HG03280 (cell line): ENCODE measurements around the gene LHX2.

Source experiments
- ATAC-seq: cut with Tn5 transposase; IDR thresholded peaks from one replicate; pipeline ENCODE4 v1.9.1; 2021; ENCODE audit warnings: mild to moderate bottlenecking, moderate library complexity; ENCODE audit not compliant: unreplicated experiment

Gene LHX2

DNA sequence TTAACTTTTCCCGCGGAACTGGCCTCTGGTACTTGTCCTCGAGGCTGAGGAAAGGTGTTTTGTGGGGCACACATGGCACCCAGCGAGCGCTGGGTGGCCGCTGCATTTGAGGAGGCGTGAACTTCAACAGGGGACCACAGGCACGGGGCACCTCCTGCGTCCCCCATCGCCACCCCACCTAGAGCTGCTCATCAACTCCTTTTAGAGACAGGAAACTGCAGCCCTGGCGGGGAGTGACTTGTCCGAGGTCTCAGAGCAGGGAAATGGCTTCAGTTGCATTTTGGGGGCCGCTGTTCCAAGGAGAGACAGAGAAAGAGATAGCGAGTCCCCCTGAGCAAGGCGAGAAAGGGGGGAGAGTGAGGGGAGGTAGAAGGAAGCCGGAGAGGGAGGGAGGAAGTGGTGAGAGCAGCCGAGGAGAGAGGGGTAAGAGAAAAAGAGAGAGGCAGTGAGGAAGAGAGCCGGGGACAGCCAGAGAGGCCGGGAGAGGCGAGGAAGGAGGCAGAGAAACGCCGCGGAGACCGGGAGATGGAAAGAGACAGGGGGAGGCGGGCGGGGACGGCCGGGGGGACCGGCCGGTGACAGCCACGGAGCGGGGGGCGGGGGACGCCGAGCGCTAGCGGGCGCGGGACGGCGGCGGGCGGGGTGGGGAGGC, 12.5 kb upstream of the LHX2 start:
- ATAC-seq, result no peak

DNA sequence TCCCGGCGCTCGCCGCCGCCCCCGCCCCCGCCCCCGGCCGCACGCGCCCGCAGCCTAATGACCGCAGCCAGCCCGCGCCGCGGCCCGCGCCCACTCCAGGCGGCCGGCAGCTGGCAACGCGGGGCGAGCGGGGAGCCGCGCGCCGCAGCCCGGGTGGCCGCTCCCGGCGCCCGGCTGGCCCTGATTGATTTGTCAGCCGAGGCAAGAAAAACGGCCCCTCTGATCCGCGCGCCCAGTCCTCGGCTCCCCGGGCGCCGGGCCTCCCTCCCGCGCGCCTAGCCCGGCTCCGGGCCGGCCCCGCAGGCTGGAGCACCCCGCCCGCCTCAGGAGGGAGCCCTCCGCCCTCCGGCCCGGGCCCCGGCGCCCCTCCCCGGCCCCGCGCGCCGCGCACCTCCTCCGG, 11.9 kb upstream of the LHX2 start:
- ATAC-seq, result no peak

DNA sequence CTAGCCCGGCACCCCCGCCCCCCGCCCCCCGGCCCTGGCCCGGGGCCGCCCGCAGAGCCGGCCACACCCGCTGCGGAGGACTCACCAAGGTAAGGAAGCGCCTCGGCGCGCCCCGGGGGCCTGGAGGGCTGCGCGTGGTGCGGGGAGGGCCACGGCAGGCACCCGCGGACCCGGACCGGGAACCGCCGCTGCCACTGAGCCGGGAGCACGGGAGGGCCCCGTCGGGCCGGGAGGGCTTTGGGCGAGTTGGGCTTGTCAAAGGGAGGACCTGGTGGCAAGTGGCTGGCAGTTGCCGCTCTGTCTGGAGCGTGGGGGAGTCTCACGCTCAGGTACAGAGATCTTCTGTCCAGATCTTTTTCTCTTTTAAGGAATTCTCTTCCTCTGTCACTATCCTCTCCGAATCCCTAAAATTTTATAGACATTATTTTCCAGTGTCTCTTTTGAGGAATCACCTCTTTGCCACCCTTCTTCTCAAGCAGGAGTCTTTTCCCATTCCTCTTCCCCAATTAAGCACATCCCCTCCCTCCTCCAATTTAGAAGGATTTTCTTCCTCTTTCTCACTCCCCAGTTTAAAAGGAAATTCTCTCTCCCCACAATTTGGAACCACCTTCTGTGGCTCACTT, 11.3 kb upstream of the LHX2 start:
- no peak for ATAC-seq

DNA sequence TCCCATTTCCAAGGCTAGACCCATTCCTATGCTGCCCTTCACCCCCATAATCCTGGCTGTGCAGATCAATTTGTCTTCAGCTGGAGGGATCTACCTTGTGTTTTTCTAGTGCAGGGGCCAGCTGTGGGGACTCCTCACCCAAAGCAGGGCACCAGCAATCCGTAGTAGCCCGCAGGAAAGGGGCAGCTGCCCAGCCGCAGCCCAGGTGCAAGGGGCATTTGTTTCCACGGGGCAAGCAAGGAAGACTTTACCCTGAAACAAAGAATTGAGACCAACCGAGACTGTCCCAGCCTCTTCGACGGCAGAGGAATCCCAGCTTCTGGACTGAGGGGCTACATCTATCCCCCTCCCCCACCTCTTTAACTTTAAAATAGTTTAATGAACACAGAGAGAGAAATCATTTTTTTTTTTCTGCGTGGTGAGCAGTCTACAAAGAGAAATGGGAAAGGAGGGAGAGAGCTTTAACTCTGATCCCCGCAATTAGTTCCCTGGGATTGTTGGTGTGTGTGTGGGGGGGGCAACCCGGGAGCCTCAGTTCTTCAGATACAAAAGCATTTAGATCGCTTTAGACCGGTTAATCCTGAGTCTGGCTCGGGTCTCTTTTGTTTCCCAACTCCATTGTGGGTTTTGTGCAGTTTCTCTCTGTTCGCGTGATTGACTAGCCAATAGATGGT, 10.6 kb upstream of the LHX2 start:
- no peak for ATAC-seq

DNA sequence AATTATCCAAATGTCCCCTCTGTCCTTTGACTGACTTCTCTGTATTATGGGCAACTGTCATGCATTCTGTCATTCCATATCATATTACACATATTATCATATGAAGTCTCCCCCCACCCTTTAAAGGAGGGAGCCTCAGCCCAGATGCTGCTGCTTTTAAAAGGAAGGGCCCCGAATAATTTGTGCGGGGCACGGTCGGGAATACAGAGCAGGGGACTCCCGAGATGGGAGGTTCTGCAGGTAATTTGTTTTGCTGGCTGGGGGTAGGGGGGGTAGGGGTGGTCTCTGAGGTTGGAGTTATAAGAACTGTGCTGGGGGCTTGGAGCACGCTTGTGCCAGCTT, 10.1 kb upstream of the LHX2 start:
- no peak for ATAC-seq

DNA sequence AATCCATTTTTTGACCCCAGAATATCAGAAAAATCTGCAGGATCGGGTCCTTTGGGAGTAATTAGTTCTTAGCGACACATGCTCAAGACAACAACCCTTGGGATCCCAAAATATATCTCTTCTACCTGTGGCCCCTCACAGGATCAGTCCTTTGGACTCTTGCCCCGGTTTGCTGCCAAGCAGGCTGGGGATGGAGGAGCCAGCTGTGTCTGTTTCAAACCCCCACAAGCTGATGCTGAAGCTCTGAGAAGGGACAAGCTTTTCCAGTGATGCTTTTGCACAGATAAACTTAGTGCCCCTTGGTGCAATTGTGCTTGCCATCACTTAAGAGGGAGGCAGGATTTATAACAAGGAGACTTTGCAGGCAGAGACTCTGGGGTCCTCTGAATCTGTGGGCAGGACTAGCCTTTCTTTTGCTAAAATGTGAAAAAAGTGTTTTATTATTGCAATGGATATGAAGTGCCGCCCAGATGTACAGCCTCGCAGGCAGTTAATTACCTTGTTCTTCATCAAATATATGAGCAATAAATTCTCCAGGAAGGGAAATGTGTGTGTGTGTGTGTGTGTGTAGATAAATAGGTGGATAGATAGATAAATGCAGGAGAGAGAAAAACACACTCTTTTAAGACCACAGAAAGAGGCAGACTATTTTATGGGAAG, 9.6 kb upstream of the LHX2 start:
- ATAC-seq, result no peak

DNA sequence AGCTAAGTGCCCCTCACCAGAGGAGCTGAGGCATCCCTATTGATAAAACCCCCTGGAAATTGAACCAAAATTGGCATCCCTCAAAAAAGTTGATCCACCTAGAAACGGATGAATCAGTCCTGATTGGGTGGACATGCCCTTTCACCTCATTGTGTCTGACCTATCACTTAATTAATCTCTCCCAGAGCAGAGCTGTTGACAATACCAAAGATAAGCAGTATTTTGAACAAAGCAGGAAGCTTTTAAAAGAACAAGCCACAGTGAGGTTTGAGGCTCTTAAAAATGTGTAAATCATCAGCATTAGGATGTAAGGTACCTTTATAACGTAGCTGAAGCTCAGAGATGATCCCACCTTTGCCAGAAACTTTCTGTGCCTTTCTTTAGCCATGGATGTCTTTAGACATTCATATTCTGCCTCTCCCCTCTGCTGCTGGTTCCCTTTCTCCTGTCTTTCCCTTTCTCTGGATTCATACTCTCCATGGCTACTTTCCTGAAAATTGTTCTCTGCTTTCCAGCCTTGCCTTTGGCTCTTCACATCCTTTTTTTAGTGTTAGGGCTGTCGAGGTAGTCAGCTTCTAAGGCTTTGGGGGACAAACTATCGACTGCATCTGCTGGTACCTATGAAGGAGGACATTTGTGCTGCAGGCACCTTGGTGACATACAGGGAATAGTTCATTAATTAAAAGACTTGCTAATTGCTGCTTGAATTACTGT, 7.8 kb upstream of the LHX2 start:
- ATAC-seq, result no peak

DNA sequence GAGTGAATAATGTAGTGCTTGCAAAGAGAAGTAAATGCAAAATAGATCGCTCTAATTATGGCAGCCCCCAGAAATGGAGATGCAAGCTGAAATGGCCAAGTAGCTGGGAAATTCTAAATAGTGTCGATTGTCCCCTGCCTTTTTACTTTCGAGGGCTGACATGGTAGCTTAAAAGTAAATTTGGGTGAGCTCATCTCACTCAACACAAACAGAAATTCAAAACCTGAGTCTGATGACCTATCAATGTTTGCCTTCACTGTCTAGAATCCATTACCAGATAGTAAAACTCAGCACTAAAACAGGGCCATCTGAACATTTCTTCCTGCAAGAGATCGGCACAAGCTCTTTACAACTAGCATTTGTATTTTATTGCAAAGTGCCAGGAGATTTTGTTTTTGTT, 7.0 kb upstream of the LHX2 start:
- no peak for ATAC-seq

DNA sequence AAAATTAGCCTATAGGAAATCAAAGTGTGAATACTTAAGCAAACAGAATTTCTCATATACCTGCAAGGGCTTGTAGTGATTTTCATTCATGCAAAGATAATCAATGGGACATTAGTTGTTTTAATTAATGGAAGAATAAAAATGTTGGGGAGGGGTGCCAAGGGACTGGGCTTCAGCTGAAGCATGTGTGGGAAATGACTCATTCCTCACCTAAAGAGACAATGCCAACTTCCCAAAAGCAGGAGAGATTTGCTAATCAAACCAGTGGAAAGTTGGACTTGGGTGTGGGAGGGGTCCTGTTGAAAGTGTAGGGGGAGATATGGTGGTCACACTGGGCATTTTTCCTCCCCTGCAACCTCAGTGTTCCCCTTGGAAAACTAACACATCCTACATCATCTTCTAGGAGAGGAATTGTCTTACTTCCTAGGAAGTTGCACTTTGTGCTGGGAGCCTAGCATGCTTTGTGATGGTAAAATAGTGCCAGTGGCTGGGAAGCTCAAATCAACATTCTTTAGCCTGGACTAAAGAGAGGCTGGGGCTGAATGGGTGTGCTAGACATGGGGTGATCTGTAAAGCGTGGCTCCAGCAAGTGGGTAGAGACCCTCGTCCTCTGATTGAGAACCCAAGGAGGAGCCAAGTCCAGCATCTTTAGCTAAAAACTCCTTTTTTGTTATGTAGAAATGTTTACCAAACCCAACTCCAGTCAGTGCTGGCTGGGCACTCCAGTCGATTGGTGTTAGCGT, 6.4 kb upstream of the LHX2 start:
- ATAC-seq, result no peak

DNA sequence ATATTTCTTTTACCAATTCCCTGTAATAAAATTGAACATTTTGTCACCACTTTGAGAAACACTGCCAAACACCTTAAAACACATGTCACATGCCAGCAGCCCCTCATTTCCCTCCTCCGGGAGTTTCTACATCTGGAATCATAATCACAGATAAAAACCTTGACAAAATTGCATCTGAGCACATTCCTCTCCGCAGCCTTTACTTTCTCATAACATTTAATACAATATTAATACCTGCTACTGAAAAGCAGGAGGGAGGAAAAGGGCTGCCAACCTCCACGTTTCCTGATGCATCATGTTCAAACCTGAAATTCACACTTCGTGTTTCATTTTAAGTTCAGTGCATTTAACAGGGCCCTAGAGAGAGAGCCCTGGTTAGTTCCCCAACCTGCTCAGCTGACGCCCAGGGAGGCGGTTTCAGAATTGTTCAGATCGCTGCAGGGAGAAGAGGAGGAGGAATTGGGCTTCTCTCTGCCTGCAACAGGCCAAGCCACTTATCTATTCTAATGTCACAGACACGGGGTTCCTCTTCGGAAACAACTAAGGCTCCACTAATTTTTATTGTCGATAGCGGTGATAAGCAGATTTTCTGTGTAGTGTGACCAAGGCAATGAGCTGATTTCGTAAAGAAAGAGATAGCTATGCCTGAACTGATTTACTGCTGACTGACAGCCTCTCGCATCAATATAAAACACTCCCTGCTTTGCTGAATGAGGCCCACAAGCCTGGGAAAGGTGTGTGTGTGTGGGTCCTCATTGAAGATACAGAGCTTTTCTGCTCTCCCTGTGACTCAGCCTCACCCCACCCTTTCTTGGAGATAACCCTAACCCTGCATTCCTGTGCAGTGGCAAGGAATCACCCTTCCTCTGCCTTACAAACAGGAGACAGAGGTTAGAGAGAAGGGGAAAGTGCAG, 4.9 kb upstream of the LHX2 start:
- no peak for ATAC-seq

DNA sequence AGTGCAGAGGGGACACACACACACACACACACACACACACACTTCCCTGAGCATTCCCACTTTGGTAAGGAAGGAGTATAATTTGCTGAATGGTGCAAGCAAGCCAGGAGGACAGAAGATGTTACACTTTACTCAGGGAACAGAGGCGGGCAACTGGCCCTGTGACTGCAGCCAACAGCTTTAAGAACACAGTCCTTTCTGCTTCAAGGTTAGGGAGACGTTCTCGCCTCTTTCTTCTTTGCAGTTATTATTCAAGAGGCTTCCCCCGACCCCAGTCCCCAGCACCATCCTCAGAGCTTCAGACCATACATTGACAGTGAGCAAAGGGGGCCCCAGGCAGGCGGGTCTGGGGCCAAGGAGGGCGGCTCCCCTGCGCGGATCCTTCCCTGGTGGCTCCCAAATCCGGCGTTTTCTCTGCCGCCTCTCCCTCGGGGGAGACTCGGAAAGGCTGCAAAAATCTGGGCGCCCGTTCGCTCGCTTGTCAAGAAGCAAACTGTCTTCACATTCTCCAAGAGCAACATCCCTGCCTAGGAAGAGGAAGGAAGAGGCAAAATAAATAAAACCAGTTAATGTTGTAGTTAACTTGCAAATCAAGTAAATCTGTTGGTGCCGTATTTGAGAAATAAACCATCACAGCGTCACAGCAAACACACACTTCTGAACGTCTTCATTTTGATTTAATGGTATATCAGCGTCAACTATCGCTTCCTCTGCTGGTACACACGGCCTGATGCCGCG, 3.8 kb upstream of the LHX2 start:
- no peak for ATAC-seq

DNA sequence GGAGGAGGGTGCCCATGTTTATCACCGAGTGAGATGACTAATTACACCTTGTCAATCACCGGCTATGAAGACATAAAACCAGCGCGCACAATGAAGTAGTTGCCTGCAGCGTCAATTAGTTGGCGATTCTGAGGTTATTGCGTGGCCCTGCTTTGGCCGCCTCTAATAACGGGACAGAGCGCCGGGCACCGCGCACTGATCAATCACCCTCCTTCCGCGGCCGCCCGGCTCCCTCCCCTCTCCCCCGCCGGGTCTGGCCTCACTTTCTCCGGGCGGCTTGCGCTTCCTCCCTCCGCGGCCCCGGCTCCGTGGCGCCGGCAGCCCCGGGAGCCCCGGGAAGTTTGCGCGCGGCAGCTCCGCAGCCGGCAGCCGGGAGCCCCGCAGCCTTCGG, 3.3 kb upstream of the LHX2 start:
- ATAC-seq, result no peak

DNA sequence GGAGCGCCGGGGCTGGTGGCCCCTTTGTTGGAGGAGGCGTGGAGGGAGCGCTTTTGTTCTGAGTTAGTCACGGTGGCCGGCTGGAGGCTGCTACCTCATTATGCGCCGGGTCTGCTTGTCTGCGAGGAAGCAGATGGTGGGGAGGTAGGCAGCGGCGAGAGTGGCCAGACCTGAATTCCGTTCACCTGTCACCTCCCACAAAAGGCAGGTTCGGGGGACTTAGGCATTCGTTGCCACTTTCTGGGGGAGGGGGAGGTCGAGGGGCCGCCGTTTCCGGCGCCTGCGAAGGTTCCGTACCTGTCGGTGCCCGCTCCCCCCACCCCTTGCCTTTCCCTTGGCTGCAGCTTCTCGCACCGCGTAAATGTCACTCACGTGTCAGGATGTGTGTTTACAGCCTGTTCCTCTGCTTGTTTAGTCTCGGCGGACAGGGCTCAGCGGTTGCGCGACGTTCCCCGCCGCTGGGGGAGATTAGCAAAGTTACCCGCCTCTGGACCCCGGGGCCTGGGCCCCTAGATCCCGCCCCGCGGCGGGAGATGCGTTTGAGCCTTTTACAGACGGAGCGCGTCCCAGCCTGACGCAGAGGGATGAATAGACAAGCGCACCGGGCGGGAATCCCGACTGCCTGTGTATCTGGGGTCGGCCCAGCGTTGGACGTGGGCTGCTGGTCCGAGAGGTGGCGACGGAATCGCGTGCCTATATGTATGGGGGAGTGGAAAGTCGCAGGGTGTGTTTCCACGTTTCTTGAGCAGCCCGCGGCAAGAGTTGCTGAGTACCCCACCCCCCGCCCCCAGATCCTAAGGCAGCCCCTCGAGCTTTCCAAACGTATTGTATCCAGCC, 2.7 kb upstream of the LHX2 start:
- no peak for ATAC-seq

DNA sequence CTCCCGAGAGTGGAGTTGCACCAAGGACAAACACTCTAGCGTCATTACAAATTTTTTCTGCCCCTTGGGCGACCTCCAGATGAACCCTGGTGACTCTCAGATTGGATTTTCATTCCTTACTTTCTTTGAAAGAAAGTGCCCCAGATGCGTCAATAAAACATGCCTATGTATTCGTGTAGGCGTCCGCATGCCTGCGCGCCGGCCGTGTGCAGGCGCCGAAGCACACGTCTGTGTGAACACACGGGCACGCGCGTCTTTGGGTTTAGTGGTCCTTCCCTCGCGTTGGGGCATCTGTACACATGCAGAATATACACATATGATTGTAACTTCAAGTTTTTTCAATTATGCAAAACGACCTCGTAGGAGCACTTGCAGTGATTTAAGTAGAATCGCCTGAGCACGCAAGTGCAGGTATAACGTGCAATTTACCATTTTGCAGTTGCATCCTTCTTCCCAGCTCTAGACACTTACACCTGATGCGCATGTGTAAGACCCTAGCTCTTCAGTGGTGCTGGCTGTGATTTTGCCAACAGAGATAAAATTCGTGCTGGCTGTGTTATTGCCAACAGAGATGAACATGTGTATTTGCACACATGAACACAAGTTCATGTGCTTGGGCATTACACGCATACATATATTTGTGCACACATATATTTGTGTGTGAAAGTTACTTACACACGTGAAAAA, 1.9 kb upstream of the LHX2 start:
- ATAC-seq, result no peak

DNA sequence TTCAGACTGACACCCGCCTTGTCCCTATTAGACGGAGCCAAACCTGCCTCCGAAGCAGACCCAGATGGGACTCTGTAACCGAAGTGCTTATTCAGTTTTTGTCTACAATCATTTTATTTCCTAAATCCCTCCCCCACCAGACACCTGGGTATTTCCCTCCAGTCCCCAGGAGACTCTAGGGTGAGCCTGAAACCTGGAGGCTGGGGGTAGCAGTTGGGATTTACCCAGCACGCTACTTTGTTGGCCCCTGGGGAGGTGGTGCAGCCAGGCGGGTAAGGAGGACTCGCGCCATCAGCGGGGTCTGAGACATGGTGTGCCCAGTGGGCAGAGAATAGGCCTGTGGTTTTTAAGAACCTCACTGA, 1.3 kb upstream of the LHX2 start:
- ATAC-seq, result no peak

DNA sequence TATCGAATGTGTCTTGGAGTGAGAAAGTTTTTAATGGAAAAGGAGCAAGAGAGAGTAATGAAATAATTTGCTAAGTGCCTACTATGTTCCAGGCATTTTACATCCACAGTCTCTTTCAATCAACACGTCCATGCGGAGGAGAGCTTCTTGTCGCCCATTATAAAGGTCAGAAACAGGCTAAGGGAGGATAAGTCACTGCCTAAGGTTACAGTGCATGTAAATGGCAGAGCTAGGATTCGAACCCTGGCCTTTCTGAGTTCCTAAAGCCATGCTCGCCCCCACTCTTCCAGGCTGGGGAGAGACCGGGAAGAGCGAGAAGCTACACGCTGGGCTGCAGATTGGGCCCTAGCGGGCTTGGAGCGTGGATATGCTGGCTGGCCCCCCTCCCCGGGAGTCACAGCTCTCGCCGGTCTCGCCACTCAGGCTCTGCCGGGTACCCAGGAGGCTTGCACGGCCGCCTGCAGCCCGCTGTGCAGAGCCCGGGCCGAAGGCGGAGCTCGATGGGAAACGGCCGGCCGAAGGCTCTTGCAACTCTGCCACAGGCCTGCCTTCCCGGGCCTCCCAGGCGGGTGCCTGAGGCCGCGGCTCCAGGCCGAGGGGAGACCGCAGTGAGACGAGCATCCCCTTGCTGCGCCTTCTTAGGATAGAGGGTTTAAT, 775 bp upstream of the LHX2 start:
- ATAC-seq, result no peak
